ENCODE results near the gene INSRR.

DNA sequence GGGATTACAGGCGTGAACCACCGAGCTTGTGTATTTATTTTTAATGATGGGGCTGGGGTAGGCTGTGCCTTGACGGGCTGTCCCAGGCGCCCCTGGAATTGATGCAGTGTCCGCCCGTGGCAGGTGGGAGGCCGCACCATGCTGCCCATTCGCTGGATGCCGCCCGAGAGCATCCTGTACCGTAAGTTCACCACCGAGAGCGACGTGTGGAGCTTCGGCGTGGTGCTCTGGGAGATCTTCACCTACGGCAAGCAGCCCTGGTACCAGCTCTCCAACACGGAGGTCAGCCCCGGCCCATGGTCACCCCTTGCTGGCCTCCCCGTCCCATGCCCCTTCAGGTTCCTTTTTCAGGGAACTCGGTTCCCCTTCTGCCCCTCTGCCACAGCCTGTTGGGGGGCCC, 21.0 kb upstream of the INSRR start:
- TF ChIP-seq, protein P1, sequence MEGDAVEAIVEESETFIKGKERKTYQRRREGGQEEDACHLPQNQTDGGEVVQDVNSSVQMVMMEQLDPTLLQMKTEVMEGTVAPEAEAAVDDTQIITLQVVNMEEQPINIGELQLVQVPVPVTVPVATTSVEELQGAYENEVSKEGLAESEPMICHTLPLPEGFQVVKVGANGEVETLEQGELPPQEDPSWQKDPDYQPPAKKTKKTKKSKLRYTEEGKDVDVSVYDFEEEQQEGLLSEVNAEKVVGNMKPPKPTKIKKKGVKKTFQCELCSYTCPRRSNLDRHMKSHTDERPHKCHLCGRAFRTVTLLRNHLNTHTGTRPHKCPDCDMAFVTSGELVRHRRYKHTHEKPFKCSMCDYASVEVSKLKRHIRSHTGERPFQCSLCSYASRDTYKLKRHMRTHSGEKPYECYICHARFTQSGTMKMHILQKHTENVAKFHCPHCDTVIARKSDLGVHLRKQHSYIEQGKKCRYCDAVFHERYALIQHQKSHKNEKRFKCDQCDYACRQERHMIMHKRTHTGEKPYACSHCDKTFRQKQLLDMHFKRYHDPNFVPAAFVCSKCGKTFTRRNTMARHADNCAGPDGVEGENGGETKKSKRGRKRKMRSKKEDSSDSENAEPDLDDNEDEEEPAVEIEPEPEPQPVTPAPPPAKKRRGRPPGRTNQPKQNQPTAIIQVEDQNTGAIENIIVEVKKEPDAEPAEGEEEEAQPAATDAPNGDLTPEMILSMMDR (IDR thresholded peaks at IDR 0.05) = no peak
- TF ChIP-seq POLR2A (IDR thresholded peaks at IDR 0.05) (no peak), EP300 (IDR thresholded peaks at IDR 0.05) (no peak), POLR2AphosphoS5 (IDR thresholded peaks at IDR 0.05) (no peak)

Measured in suprapubic skin (tissue), 4 donors.